ENCODE results near the gene MYO7A.

DNA sequence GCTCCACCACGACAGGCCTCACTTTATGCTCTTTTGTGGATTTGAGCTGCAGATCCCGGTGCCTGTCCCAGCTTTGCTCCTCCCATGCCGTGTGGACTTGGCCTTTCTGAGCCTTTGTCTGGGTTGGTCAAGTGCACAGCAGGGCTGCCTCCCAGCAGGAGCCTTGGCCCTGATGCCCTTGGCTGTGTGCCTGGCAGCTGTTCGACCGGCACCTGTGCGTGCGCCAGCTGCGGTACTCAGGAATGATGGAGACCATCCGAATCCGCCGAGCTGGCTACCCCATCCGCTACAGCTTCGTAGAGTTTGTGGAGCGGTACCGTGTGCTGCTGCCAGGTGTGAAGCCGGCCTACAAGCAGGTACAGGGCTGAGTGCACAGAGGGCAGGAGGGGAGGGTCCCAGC is 46.5 kb downstream of the MYO7A start:
- TF ChIP-seq EZH2 (IDR thresholded peaks at IDR 0.05) (no peak), EZH2phosphoT487 (IDR thresholded peaks at IDR 0.05) (no peak)
- TF ChIP-seq, protein P1, sequence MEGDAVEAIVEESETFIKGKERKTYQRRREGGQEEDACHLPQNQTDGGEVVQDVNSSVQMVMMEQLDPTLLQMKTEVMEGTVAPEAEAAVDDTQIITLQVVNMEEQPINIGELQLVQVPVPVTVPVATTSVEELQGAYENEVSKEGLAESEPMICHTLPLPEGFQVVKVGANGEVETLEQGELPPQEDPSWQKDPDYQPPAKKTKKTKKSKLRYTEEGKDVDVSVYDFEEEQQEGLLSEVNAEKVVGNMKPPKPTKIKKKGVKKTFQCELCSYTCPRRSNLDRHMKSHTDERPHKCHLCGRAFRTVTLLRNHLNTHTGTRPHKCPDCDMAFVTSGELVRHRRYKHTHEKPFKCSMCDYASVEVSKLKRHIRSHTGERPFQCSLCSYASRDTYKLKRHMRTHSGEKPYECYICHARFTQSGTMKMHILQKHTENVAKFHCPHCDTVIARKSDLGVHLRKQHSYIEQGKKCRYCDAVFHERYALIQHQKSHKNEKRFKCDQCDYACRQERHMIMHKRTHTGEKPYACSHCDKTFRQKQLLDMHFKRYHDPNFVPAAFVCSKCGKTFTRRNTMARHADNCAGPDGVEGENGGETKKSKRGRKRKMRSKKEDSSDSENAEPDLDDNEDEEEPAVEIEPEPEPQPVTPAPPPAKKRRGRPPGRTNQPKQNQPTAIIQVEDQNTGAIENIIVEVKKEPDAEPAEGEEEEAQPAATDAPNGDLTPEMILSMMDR (IDR thresholded peaks at IDR 0.05) = no peak
